Body of pancreas (tissue), 4 donors: ENCODE measurements around the gene AUTS2. TPM values are rescaled to one million over a fixed set of nuclear protein-coding genes. Genes with fewer than 3 reads are reported as not detected.

Experiments used
- ATAC-seq: fragments of 150-250 bp; one replicate; pipeline ENCODE4 v1.9.1; 2016
- DNase-seq, 4 donors: peaks; one replicate each; pipeline ENCODE4 v3.0.0-alpha.2; 2019
- H3K27ac ChIP-seq, 4 donors: fragments of 200-600 bp; sonication (generic); 1 replicate in 3 of 4; 2 replicates in 1 of 4; pipeline versions ENCODE4 v1.5.1 to v1.6.1; 2016 to 2019; ENCODE audit warnings: mild to moderate bottlenecking in 1 of 4, mixed read lengths in 1 of 4, moderate library complexity in 1 of 4
- H3K27me3 ChIP-seq, 2 donors: fragments of 200-600 bp; sonication (generic); one replicate each; pipeline ENCODE4 v1.6.0; 2016; ENCODE audit warnings: mild to moderate bottlenecking in 1 of 2
- H3K36me3 ChIP-seq, 2 donors: fragments of 200-600 bp; sonication (generic); replicated peaks in 1 of 2; 2 replicates each; pipeline ENCODE4 v1.5.1; 2016; ENCODE audit warnings: low read depth in 2 of 2; ENCODE audit not compliant: insufficient read depth in 1 of 2
- H3K4me1 ChIP-seq: fragments of 200-600 bp; sonication (generic); one replicate; pipeline ENCODE4 v1.6.0; 2016
- H3K4me3 ChIP-seq, 2 donors: fragments of 200-600 bp; sonication (generic); 1 replicate in 1 of 2; 2 replicates in 1 of 2; pipeline ENCODE4 v1.5.1; 2016 to 2019
- H3K9me3 ChIP-seq, 3 donors: fragments of 200-600 bp; sonication (generic); 1 replicate in 2 of 3; 2 replicates in 1 of 3; pipeline ENCODE4 v1.5.1; 2016
- POLR2A ChIP-seq, 3 donors: fragments of 450-650 bp; IDR thresholded peaks; one replicate each; pipeline ENCODE4 v1.6.1; 2016; ENCODE audit warnings: antibody characterized with exemption in 3 of 3, mild to moderate bottlenecking in 2 of 3
- WGBS, 2 donors: methylation state at CpG; one replicate each; pipeline ENCODE4 v1.1.5; 2017; 5-methylcytosine and 5-hydroxymethylcytosine counted together
- intact Hi-C: fragments of 100-400 bp; cut with DNase I; formaldehyde crosslinking; loops from one replicate; pipeline ENCODE4 v1.15.1; 2023
- total RNA-seq, 2 donors: library from RNA; depleted of rRNA; stranded (reverse); fragments of >200 nt; gene quantifications; one replicate each; pipeline ENCODE4 v1.1.0, GENCODE V29; 2016
- TF ChIP-seq, protein P1 (sequence below), 7 experiments: fragments of 450-650 bp in 4 of 7; fragments of 200-600 bp in 3 of 7; sonication (generic) in 3 of 7; IDR thresholded peaks; one replicate each; pipeline ENCODE4 v1.5.1; 2016 to 2019; ENCODE audit warnings: antibody characterized with exemption in 7 of 7

AUTS2 gene
- total RNA-seq, 2 donors from 2014 or later, result 11.7 to 18.5 TPM

DNA sequence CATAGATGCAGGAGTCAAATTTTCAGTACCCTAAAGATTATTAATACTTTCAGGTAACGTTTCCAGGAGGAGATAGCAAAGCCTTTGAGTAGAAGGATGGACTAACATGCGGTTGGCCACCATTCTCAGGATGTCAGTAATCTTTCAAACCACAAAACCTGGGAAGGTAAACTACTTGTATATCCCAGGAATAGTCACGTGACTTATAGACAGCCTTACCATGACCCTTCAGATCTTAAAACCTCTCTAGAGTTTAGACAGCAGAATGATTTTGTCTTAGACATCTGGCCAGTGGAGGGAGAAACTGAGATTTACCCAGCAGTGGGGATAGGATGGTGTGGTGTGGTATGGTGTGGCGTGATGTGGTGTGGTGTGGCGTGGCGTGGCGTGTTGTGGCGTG lies 1085.9 kb downstream of the AUTS2 start:
- H3K27ac ChIP-seq, result no peak overlapping the region
- H3K27me3 ChIP-seq, result no peaks in the 10 kb centered on the region
- H3K9me3 ChIP-seq, result no peaks in the 10 kb centered on the region
- DNase-seq (no peak), ATAC-seq (no peak)
- H3K4me3 ChIP-seq, result no peak overlapping the region
- H3K36me3 ChIP-seq, result no peaks in the 10 kb centered on the region
- intact Hi-C loops, result no loop called here
- H3K4me1 ChIP-seq, result no peaks in the 10 kb centered on the region
- 84 to 90% methylated on average over 8 of the region's 8 CpGs for WGBS, 2 donors
- no peak for TF ChIP-seq POLR2A (IDR thresholded peaks at IDR 0.05)

DNA sequence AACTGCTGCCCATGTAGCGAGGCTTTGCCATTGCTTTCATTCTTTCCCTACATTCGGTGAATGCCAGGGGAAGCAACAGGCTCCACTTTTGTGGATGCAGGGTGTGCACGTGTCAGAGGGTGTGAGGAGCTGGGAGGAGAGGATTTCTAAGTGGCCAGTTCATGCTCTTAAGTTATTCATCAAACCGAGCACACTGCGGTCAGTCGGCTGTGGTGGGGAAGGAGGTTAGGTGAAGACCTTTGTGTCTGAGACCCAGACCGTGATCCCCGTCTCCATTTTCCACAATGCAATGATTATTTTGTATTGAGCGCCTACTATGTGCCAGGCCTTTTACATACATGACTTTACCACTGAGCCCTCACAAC lies 1095.0 kb downstream of the AUTS2 start:
- TF ChIP-seq, protein P1, sequence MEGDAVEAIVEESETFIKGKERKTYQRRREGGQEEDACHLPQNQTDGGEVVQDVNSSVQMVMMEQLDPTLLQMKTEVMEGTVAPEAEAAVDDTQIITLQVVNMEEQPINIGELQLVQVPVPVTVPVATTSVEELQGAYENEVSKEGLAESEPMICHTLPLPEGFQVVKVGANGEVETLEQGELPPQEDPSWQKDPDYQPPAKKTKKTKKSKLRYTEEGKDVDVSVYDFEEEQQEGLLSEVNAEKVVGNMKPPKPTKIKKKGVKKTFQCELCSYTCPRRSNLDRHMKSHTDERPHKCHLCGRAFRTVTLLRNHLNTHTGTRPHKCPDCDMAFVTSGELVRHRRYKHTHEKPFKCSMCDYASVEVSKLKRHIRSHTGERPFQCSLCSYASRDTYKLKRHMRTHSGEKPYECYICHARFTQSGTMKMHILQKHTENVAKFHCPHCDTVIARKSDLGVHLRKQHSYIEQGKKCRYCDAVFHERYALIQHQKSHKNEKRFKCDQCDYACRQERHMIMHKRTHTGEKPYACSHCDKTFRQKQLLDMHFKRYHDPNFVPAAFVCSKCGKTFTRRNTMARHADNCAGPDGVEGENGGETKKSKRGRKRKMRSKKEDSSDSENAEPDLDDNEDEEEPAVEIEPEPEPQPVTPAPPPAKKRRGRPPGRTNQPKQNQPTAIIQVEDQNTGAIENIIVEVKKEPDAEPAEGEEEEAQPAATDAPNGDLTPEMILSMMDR (IDR thresholded peaks at IDR 0.05), result no peak
- TF ChIP-seq POLR2A (IDR thresholded peaks at IDR 0.05), result no peak
- DNase-seq, result peak in 1 of 4 donors; percentile 10
- peak; percentile 18 for ATAC-seq
- intact Hi-C loops, result no loop called here
- Histone ChIP-seq H3K27ac (peak overlapping the region; percentile 54 to 74 (median 64)), H3K4me1 (peaks cover 14% of the 10 kb centered on the region), H3K27me3 (no peaks in the 10 kb centered on the region), H3K4me3 (no peak overlapping the region), H3K36me3 (no peaks in the 10 kb centered on the region), H3K9me3 (no peaks in the 10 kb centered on the region)
- 53 to 58% methylated on average over 8 to 9 of the region's 9 CpGs for WGBS, 2 donors

DNA sequence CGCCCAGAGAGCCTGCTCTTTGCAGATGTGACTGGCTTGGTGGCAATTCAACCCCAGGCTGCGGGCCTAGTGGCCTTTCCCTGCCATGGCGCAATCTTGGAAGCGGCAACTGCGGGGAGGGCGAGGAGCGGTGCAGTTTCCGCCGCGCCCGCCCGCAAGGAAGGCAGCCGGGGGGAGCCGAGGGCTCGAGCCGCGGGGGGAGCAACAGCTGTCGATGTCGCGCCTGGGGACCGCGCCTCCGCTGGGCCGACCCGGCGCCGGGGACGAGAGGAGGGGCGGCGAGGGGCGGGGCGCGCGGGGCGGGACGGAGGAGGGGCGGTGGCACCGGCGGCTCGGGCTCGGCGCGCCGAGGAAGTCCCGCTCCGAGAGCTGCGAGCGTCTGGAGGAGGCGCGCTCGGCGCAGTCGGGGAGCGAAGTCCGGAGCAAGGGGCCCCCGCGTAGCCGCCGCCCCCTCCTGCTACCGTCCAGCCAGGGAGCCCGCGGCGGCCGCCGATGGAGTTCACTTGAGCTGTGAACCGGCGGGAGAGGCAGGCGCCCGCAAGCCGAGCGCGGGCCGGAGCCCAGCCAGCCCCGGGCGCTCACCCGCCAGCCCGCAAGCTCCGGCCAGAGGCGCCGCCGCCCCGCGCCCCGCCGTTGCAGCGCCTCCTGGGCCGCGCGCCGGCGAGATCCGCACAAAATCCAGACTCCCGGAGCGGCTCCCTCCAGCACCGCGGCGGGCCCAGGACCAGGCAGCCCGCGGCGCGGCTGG lies 1095.6 kb downstream of the AUTS2 start:
- Histone ChIP-seq H3K27me3 (no peaks in the 10 kb centered on the region), H3K27ac (peak overlapping the region; percentile 54 to 74 (median 64)), H3K36me3 (no peaks in the 10 kb centered on the region), H3K9me3 (no peaks in the 10 kb centered on the region), H3K4me3 (peak overlapping the region in 1 of 2 donors; percentile 18), H3K4me1 (peaks cover 14% of the 10 kb centered on the region)
- 1% methylated on average over 100 of the region's 101 CpGs; no CpG with 5 or more reads in 1 of the 2 donors for WGBS, 2 donors
- TF ChIP-seq, protein P1 (IDR thresholded peaks at IDR 0.05), result peak in 4 of 7 experiments; percentile 29 to 47 (median 38)
- TF ChIP-seq POLR2A (IDR thresholded peaks at IDR 0.05), result peak; percentile 41 to 54 (median 48)
- intact Hi-C loops, result no loop called here
- peak; percentile 76 for ATAC-seq
- DNase-seq, result peak; percentile 59 to 72 (median 61)

DNA sequence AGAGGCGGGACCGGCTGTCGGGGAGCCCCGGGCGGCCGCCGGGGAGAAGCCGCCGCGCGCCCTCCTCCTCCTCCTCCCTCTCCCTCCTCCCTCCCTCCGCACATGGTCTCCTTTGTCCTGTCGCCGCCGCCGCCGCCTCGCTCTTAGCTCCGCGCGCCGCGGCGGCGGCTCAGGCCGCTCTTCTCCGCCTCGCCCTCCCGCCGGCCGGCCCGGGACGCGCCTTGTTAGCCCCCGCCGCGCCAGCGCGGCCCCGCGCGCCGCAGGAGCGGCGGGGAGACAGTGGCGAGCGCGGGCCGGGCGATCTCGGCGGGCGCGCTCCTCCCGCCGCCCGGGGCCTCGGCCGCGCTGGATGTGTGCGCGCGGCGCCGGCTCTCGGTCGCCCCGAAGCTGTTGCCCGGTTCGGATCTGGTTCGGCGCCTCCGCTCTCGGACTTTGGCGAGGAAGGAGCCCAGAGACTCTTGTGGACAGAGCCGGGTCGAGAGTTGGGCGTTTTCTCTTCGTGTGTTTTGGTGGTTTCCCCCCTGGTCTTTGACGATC lies 1096.2 kb downstream of the AUTS2 start:
- WGBS, 2 donors, result 0 to 1% methylated on average over 16 to 80 of the region's 80 CpGs
- H3K4me1 ChIP-seq, result peaks cover 14% of the 10 kb centered on the region
- TF ChIP-seq, protein P1 (IDR thresholded peaks at IDR 0.05), result no peak
- TF ChIP-seq POLR2A (IDR thresholded peaks at IDR 0.05), result no peak
- H3K27ac ChIP-seq, result peak overlapping the region; percentile 54 to 74 (median 64)
- intact Hi-C loops, result no loop called here
- ATAC-seq (peak; percentile 53), DNase-seq (peak; percentile 28 to 46 (median 42))
- H3K4me3 ChIP-seq, result peak overlapping the region; percentile 18 to 90
- no peaks in the 10 kb centered on the region for H3K9me3 ChIP-seq
- no peaks in the 10 kb centered on the region for H3K36me3 ChIP-seq
- no peaks in the 10 kb centered on the region for H3K27me3 ChIP-seq

DNA sequence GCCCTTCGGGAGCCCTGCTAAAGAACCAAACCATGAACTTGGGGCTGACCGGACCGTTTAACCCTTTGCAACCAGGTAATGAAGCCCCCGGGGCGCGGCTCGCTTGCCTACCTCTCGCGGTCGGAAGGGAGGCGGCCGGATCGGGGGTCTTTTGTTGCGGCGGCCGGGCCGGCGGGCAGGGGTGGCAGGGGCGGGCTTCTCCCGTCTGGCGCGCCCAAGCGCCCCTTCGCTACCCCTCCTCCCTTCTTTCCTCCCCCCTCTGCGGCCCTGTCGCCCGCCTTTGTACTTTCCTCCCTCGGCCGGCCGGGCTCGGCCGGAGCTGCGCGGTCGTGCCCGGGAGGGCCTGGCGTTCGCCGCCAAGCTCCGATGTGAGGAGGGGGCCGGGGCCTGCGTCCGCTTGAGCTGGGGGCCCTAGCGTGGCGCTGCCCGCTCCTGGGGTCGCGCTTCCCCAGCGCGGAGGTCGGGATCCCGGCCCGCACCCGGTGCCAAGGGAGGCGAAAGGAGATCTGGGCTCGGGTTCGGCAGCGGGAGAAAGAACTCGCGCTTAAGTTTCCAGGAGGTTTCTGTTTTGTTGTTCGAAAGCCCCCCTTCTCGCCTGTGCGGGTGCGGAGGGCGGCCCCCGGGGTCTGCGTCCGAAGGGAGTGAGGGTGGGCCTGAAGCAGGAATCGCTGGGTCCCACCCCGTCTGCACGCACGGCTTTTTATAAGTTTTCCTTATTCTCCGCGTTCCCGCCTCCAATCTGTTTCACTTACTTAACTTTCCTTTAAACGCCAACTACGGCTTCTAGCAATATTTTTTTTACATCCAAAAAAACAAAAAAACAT lies 1096.9 kb downstream of the AUTS2 start:
- Histone ChIP-seq H3K27me3 (no peaks in the 10 kb centered on the region), H3K4me1 (peaks cover 14% of the 10 kb centered on the region), H3K36me3 (no peaks in the 10 kb centered on the region), H3K4me3 (peak overlapping the region; percentile 18 to 90), H3K9me3 (no peaks in the 10 kb centered on the region), H3K27ac (peak overlapping the region in 3 of 4 donors; percentile 41 to 74 (median 69))
- ATAC-seq, result no peak
- WGBS, 2 donors, result 3 to 6% methylated on average over 24 to 77 of the region's 77 CpGs
- intact Hi-C loops, result no loop called here
- DNase-seq, result peak in 2 of 4 donors; percentile 16 to 17
- no peak for TF ChIP-seq POLR2A (IDR thresholded peaks at IDR 0.05)
- TF ChIP-seq, protein P1 (IDR thresholded peaks at IDR 0.05), result no peak
